A673 (cell line): Measurements from ENCODE around the gene SHE. TPM values are rescaled to one million over a fixed set of nuclear protein-coding genes. Genes with fewer than 3 reads are reported as not detected.

Experiments
- BruUV-seq: library from RNA; stranded (reverse); fragments of 400-500 nt; replicated peaks from 2 replicates; lab custom pipeline; 2021; lab: Mats Ljungman, UMichigan
- CTCF ChIA-PET: fragments of 300-600 bp; sonication (Branson Sonifier 250); formaldehyde crosslinking; loops from one replicate; lab custom pipeline; 2022; ENCODE audit warnings: antibody characterized with exemption; lab: Charles Lee
- POLR2A ChIA-PET: fragments of 300-600 bp; sonication (Branson Sonifier 250); formaldehyde crosslinking; loops from one replicate; lab custom pipeline; 2022; ENCODE audit warnings: antibody characterized with exemption; ENCODE audit not compliant: low non-redundant PET; lab: Charles Lee
- DNase-seq: peaks from one replicate; pipeline ENCODE4 v3.0.0-alpha.2; 2015; ENCODE audit warnings: low spot score
- H3K27ac ChIP-seq: fragments of 200-600 bp; sonication (generic); 2 replicates; pipeline ENCODE4 v1.5.1; 2016; ENCODE audit warnings: mixed run types, low read depth, mild to moderate bottlenecking, mixed read lengths, antibody characterized with exemption, low read length; ENCODE audit not compliant: poor library complexity, severe bottlenecking
- H3K27me3 ChIP-seq: fragments of 200-600 bp; sonication (generic); replicated peaks from 2 replicates; pipeline ENCODE4 v1.6.1; 2017; ENCODE audit warnings: mixed run types, low read depth, mild to moderate bottlenecking, mixed read lengths, antibody characterized with exemption, low read length; ENCODE audit not compliant: insufficient read depth, poor library complexity
- H3K36me3 ChIP-seq: fragments of 200-600 bp; sonication (generic); 2 replicates; pipeline ENCODE4 v1.6.1; 2016; ENCODE audit warnings: mixed run types, mild to moderate bottlenecking, mixed read lengths, antibody characterized with exemption, low read length; ENCODE audit not compliant: insufficient read depth, poor library complexity, severe bottlenecking
- H3K4me1 ChIP-seq: fragments of 200-600 bp; sonication (generic); 2 replicates; pipeline ENCODE4 v1.6.1; 2017; ENCODE audit warnings: mixed run types, mild to moderate bottlenecking, mixed read lengths, antibody characterized with exemption, low read length; ENCODE audit not compliant: insufficient read depth, poor library complexity, severe bottlenecking
- H3K4me3 ChIP-seq: fragments of 200-600 bp; sonication (generic); 2 replicates; pipeline ENCODE4 v1.5.1; 2016; ENCODE audit warnings: low read depth, mixed run types, mild to moderate bottlenecking, mixed read lengths, low read length; ENCODE audit not compliant: poor library complexity, severe bottlenecking
- H3K9me3 ChIP-seq: fragments of 200-600 bp; sonication (generic); 2 replicates; pipeline ENCODE4 v1.6.1; 2016; ENCODE audit warnings: mixed run types, low read depth, mild to moderate bottlenecking, mixed read lengths, antibody characterized with exemption, low read length; ENCODE audit not compliant: poor library complexity, severe bottlenecking
- CTCF ChIP-seq: fragments of 300-800, 200-600 bp; sonication (generic); conservative IDR thresholded peaks from 2 replicates; pipeline ENCODE4 v1.5.1; 2017; ENCODE audit warnings: low read depth, mild to moderate bottlenecking, antibody characterized with exemption, low read length, moderate library complexity, mixed read lengths
- EZH2 ChIP-seq: fragments of 200-600 bp; sonication (generic); IDR thresholded peaks from 2 replicates; pipeline ENCODE4 v1.6.1; 2017; ENCODE audit warnings: borderline replicate concordance, low read depth, mild to moderate bottlenecking, mixed read lengths, antibody characterized with exemption, low read length; ENCODE audit not compliant: poor library complexity, severe bottlenecking
- intact Hi-C: fragments of 100-400 bp; cut with micrococcal nuclease; formaldehyde crosslinking; loops from one replicate; pipeline ENCODE4 v1.10.0; 2022; ENCODE audit not compliant: unreplicated experiment
- total RNA-seq: library from RNA; stranded (reverse); gene quantifications from 2 replicates; pipeline ENCODE4 v1.2.3, GENCODE V29; 2021

Gene SHE
- total RNA-seq, 1 experiment from 2014 or later: 0.04 TPM

GRCh38 chr1:154517661-154518060, 15.4 kb upstream of the SHE start:
- no peaks in the 10 kb centered on the region for H3K4me1 ChIP-seq
- intact Hi-C loops: no loop called here
- TF ChIP-seq CTCF (no peak), EZH2 (no peak)
- BruUV-seq: no TSS peak
- ChIA-PET CTCF (no interaction called here), POLR2A (no interaction called here)
- no peak overlapping the region for H3K4me3 ChIP-seq
- H3K9me3 ChIP-seq: no peaks in the 10 kb centered on the region
- H3K27ac ChIP-seq: no peak overlapping the region
- DNase-seq: no peak
- no peaks in the 10 kb centered on the region for H3K36me3 ChIP-seq
- H3K27me3 ChIP-seq: no peaks in the 10 kb centered on the region

- TF ChIP-seq CTCF (no peak), EZH2 (no peak)
- no peak overlapping the region for H3K27ac ChIP-seq
- CTCF ChIA-PET: no interaction called here
These were observed 11.9 kb upstream of the SHE start for GRCh38 chr1:154514066-154514553.

GRCh38 chr1:154512760-154513159, 10.5 kb upstream of the SHE start:
- no peak for DNase-seq
- H3K9me3 ChIP-seq: no peaks in the 10 kb centered on the region
- no peaks in the 10 kb centered on the region for H3K36me3 ChIP-seq
- no peaks in the 10 kb centered on the region for H3K4me1 ChIP-seq
- TF ChIP-seq EZH2 (no peak), CTCF (no peak)
- peaks cover 10% of the 10 kb centered on the region for H3K27me3 ChIP-seq
- H3K27ac ChIP-seq: no peak overlapping the region
- intact Hi-C loops: no loop called here
- POLR2A ChIA-PET: no interaction called here
- no TSS peak for BruUV-seq
- CTCF ChIA-PET: no interaction called here
- H3K4me3 ChIP-seq: no peak overlapping the region

More at GRCh38 chr1:154514066-154514553, 11.9 kb upstream of the SHE start:
- DNase-seq: no peak
- POLR2A ChIA-PET: no interaction called here
- intact Hi-C loops: no loop called here
- Histone ChIP-seq H3K4me1 (no peaks in the 10 kb centered on the region), H3K9me3 (no peaks in the 10 kb centered on the region), H3K27me3 (no peaks in the 10 kb centered on the region), H3K4me3 (no peak overlapping the region), H3K36me3 (no peaks in the 10 kb centered on the region)
- no TSS peak for BruUV-seq
